Activated naive CD8-positive, alpha-beta T cell treated with anti-CD3 and anti-CD28 coated beads, Interleukin-2, amount 10 ng/mL, durations not matched to agents 7 days and 5 days (primary cell): ENCODE results near the gene CNOT6. TPM values are rescaled to one million over a fixed set of nuclear protein-coding genes. Genes with fewer than 3 reads are reported as not detected.
"Not testable (repeated sequence)": the region's sequence is repeated elsewhere in the genome, so short reads cannot be mapped to it uniquely, and the experiment has no call there.

Experiments
- ATAC-seq: fragments of 150-1000 bp; cut with Tn5 transposase; one replicate; pipeline ENCODE4 v1.10.0; 2021; ENCODE audit warnings: low read depth, moderate library complexity
- POLR2A ChIA-PET: fragments of 350-600 bp; sonication (Branson Sonifier 250); formaldehyde crosslinking; loops from one replicate; lab custom pipeline; 2021; ENCODE audit warnings: antibody characterized with exemption; lab: Charles Lee
- DNase-seq: peaks from one replicate; pipeline ENCODE4 v3.0.0; 2021
- H3K27ac Mint-ChIP-seq: one replicate; pipeline ENCODE4 v1.8.0; 2022; ENCODE audit warnings: mild to moderate bottlenecking, mixed read lengths
- H3K27me3 Mint-ChIP-seq: one replicate; pipeline ENCODE4 v1.8.0; 2022; ENCODE audit warnings: mild to moderate bottlenecking, moderate library complexity, mixed read lengths
- H3K36me3 Mint-ChIP-seq: one replicate; pipeline ENCODE4 v1.8.0; 2021; ENCODE audit warnings: mild to moderate bottlenecking, mixed read lengths
- H3K4me1 Mint-ChIP-seq: one replicate; pipeline ENCODE4 v1.8.0; 2021; ENCODE audit warnings: mixed read lengths
- H3K4me3 Mint-ChIP-seq: one replicate; pipeline ENCODE4 v1.8.0; 2022; ENCODE audit warnings: mild to moderate bottlenecking, moderate library complexity, mixed read lengths
- H3K9me3 Mint-ChIP-seq: one replicate; pipeline ENCODE4 v1.8.0; 2021; ENCODE audit warnings: mixed read lengths
- total RNA-seq, 2 experiments: library from RNA; stranded (reverse); gene quantifications; one replicate each; pipeline ENCODE4 v1.2.3, GENCODE V29; 2021

The CNOT6 gene
- 10 to 100 TPM; 37.5 to 43.3 TPM for total RNA-seq

DNA sequence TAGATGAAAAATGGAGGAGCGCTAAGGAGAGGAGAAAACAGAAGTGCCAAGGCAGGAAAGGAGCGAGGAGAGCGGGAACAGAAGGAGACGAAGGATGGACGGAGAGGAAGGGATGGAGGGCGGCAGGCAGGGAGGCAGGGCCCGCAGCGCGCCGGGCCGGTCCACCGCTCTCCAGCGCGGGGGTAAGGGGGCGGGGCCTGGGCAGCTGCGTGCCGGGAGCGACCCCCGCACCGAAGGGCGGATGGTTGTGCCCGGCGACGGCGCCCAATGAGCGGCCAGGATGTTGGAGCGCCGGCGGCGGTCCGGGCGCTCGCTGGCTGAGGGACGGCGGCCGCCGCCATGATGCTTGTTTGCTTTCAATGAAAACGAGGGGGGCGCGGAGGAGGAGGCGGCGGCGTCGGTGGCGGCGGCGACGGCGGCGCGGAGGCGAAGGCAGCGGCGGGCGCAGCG is at the start of gene CNOT6:
TSS of gene CNOT6 (plus strand) at position 320 of the 450 bp plus-strand sequence. CDS start 34,898 bp downstream, outside the sequence.
- H3K9me3 Mint-ChIP-seq = no peaks in the 10 kb centered on the region
- H3K27me3 Mint-ChIP-seq = no peaks in the 10 kb centered on the region
- H3K4me3 Mint-ChIP-seq = peak within 1 kb of the TSS; percentile 86
- POLR2A ChIA-PET = no interaction called here
- DNase-seq = peak; percentile 99
- peaks cover 14% of the 10 kb centered on the region for H3K36me3 Mint-ChIP-seq
- peak within 1 kb of the TSS; percentile 97 for H3K27ac Mint-ChIP-seq
- ATAC-seq = peak; percentile 90
- H3K4me1 Mint-ChIP-seq = peaks cover 32% of the 10 kb centered on the region

DNA sequence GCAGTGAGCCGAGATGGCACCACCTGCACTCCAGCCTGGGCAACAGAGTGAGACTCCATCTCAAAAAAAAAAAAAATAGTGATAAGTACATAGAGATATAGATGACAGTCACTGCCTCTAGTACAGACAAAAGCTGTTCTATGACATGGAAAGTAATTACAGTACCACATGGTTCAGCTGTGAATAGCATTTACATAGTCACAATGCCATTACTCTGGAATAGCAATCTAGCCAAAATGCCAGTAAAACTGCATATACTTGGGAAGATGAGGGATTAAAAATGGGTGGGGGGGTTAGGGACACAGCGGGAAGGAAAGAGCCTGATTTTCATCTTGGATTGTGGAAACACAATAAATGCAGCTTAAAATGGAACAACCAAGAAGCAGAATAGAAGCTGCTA is 39.4 kb upstream of the CNOT6 start:
- Mint-ChIP-seq H3K27ac (no peak overlapping the region), H3K9me3 (peaks cover 1% of the 10 kb centered on the region), H3K27me3 (peaks cover 21% of the 10 kb centered on the region), H3K36me3 (no peaks in the 10 kb centered on the region), H3K4me3 (no peak overlapping the region), H3K4me1 (no peaks in the 10 kb centered on the region)
- POLR2A ChIA-PET = no interaction called here
- DNase-seq (no peak), ATAC-seq (no peak)

DNA sequence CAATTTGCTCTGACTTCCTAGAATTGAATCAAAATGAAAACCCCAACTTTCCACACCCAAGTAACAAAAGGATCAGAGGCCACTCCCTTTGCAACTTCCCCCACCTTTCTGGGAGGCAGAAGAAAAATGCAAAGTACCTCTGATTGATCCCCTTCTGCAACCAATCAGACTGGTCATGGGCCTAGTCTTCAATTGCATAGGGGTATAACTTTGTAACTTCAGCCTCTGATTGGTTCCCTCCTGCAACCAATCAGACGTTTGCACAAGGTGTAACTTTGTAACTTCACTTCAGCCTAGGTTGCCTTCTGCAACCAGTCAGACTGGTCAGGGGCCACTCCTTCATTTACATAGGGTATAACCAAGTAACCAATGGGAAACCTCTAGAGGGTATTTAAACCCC is 38.3 kb upstream of the CNOT6 start:
- Mint-ChIP-seq H3K9me3 (peaks cover 1% of the 10 kb centered on the region), H3K4me1 (no peaks in the 10 kb centered on the region), H3K27ac (no peak overlapping the region), H3K27me3 (peaks cover 10% of the 10 kb centered on the region), H3K4me3 (no peak overlapping the region), H3K36me3 (no peaks in the 10 kb centered on the region)
- ATAC-seq (no peak), DNase-seq (no peak)
- POLR2A ChIA-PET = no interaction called here

DNA sequence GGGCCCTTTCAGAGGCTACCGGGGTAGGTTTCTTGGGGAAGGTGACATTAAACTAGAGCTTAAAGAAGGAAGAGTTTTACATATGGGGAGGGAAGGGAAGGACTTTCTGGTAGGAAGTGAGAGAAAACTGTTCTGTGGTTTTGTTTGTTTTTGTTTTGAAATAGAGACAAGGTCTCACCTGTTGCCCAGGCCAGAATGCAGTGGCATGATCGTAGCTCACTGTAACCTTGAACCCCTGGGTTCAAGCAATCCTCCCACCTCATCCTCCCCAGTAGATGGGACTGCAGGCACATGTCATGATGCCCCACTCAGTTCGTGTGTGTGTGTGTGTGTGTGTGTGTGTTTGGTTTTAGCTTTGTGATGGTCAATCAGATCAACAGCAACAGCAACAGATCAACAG is 37.4 kb upstream of the CNOT6 start:
- peaks cover 6% of the 10 kb centered on the region for H3K27me3 Mint-ChIP-seq
- no peak overlapping the region for H3K4me3 Mint-ChIP-seq
- no peaks in the 10 kb centered on the region for H3K4me1 Mint-ChIP-seq
- no peak overlapping the region for H3K27ac Mint-ChIP-seq
- POLR2A ChIA-PET = interaction anchor here (0.6 kb wide), 1 partner anchor 9 kb away, joined by 3 read pairs; no protein-coding TSS in a partner anchor
- H3K36me3 Mint-ChIP-seq = no peaks in the 10 kb centered on the region
- ATAC-seq = no peak
- H3K9me3 Mint-ChIP-seq = peaks cover 1% of the 10 kb centered on the region
- no peak for DNase-seq

DNA sequence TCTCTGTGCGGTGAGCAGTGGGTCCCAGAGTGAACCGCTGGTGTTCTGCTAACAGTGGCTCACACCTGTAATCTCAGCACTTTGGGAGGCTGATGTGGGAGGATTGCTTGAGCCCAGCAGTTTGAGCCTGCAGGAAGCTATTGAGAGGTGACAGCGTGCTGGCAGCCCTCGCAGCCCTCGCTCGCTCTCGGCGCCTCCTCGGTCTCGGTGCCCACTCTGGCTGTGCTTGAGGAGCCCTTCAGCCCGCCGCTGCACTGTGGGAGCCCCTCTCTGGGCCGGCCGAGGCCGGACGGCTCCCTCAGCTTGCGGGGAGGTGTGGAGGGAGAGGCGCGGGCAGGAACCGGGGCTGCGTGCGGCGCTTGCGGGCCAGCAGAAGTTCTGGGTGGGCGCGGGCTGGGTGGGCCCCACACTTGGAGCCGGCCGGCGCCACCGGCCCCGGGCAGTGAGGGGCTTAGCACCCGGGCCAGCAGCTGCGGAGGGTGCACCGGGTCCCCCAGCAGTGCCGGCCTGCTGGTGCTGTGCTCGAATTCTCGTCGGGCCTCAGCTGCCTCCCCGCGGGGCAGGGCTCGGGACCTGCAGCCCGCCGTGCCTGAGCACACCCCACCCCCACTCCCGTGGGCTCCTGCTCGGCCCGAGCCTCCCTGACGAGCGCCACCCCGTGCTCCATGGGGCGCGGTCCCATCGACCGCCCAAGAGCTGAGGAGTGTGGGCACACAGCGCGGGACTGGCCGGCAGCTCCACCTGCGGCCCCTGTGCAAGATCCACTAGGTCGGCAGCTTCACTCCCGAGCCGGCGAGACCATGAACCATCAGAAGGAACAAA is 35.1 kb upstream of the CNOT6 start:
- DNase-seq, H3K27me3 Mint-ChIP-seq, POLR2A ChIA-PET, H3K36me3 Mint-ChIP-seq, H3K4me3 Mint-ChIP-seq, H3K9me3 Mint-ChIP-seq, H3K4me1 Mint-ChIP-seq, H3K27ac Mint-ChIP-seq, ATAC-seq: not testable (repeated sequence)

DNA sequence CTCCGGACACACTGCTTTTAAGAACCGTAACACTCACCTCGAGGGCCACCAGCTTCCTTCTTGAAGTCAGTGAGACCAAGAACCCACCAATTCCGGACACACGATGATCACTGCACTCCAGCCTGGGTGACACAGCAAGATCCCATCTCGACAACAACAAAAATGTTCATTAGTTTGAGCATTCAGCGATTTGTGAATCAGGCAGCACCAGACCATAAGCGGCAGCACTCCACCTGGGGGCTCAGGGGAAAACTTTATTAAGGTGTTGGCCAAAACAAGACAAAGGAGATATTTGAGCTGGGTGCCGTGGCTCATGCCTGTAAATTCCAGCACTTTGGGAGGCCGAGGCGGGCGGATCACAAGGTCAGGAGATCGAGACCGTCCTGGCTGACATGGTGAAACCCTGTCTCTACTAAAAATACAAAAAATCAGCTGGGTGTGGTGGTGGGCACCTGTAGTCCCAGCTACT is 34.5 kb upstream of the CNOT6 start:
- H3K9me3 Mint-ChIP-seq, ATAC-seq, H3K27me3 Mint-ChIP-seq, H3K27ac Mint-ChIP-seq, DNase-seq, H3K4me1 Mint-ChIP-seq, H3K36me3 Mint-ChIP-seq, H3K4me3 Mint-ChIP-seq, POLR2A ChIA-PET: not testable (repeated sequence)

DNA sequence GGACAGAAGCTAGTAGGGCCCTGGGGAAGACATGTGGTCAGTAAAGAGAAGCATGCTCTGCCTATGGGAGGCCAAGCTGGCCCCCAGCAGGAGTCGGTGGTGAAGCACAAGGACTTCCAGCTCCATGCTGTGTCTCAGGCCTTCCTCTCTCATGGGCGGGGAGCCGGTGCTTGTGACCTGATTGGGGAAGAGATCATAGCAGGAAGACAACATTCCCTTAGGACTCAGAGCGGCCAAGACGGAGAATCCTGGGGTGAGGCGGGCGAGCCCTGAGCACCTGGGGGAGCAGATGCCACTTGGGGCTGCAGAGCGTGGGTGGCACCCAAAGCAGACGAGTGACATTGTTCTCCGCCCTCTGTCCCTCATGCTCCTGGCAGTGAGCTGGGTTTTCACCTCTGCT is 33.3 kb upstream of the CNOT6 start:
- POLR2A ChIA-PET = no interaction called here
- no peaks in the 10 kb centered on the region for H3K36me3 Mint-ChIP-seq
- ATAC-seq = no peak

DNA sequence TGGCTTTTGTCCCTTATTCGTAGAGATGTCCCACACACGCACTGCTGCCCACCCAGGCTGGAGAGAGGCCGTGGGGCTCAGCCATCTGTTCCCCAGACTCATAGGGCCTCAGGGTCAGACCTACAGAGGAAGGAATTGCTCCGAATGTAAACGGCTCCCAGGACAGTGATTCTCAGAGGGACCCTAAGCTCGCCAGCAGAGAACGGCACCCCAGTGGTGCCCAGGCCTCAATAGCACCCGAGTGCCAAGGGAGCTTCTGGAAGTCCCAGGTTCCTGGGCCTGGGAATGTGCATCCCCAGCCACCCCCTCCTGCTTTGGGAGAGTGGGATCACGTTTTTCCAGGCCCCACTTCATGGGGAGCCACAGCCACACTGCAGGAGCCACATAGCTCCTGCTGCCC is 32.9 kb upstream of the CNOT6 start:
- ATAC-seq = no peak

More for the DNA sequence above, 33.3 kb upstream of the CNOT6 start:
- H3K4me3 Mint-ChIP-seq = no peak overlapping the region
- H3K4me1 Mint-ChIP-seq = no peaks in the 10 kb centered on the region
- H3K27me3 Mint-ChIP-seq = no peaks in the 10 kb centered on the region
- H3K27ac Mint-ChIP-seq = no peak overlapping the region
- no peaks in the 10 kb centered on the region for H3K9me3 Mint-ChIP-seq
- DNase-seq = no peak

DNA sequence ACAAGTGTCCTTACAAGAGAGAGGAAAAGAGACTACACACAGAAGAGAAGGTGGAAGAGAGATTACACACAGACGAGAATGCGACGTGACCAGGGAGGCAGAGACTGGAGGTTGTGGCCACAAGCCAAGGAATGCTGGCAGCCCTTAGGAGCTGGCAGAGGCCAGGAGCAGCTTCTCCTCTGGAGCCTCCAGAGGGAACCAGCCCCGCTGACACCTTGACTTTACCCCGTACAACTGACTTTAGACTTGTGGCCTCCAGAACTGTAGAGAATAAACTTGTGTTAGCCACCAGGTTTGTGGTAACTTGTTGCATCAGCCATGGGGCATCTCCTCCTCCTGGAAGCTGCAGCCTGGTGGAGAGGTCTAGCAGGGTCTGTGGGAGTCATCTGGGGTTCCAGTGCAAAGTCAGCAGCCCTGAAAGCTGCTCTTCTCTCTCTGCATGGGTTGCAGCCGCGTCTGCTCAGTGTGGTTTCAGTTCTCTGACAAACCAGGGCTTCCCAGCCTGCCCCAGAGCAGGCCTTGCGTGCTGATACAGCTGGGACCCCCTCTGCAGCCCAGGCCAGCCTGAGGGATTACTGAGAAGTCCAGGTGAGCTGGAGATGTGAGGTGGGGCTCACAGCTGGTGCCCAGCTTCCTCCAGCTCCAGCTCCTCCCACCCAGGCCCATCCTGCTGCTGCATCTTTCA is 30.8 kb upstream of the CNOT6 start:
- Mint-ChIP-seq H3K36me3 (no peaks in the 10 kb centered on the region), H3K4me3 (no peak overlapping the region), H3K27ac (no peak overlapping the region), H3K27me3 (no peaks in the 10 kb centered on the region), H3K9me3 (no peaks in the 10 kb centered on the region), H3K4me1 (no peaks in the 10 kb centered on the region)
- ATAC-seq = no peak
- POLR2A ChIA-PET = no interaction called here
- DNase-seq = no peak

More for the DNA sequence above, 32.9 kb upstream of the CNOT6 start:
- Mint-ChIP-seq H3K36me3 (no peaks in the 10 kb centered on the region), H3K4me3 (no peak overlapping the region), H3K4me1 (no peaks in the 10 kb centered on the region), H3K27me3 (no peaks in the 10 kb centered on the region), H3K27ac (no peak overlapping the region), H3K9me3 (no peaks in the 10 kb centered on the region)
- POLR2A ChIA-PET = no interaction called here
- DNase-seq = no peak

DNA sequence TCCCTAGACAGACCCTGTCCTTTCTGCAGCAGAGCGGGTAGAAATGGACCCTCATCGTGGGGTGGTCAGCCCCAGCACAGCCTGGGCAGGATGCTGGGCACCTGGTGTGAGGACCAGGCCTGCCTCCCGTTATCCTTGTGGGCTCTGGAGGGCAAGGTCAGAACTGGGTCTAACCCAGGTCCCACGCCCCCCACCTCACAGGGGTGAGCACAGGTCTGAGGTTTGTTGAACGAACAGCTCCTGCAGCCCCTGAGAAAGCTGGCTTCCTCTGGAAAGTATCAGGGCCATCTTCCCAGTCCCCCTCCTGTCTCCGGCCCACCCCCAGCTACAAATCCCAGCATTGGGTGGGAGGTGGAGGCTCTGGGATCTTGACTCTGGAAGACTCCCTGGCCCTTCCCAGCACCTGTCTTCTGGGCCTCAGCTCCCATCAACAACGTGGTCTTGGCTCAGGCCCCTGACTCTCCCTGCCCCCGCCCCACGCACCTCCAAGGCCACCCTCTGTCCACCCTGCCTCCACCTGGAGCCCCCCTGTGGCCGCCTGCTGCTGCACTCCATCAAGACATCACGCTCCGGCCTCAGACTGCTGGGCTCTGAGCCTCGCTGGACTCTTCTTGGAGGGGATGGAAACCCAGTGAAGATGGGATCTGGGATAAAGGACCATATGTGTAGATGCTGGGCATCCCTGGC is 30.1 kb upstream of the CNOT6 start:
- POLR2A ChIA-PET = no interaction called here
- Mint-ChIP-seq H3K4me1 (no peaks in the 10 kb centered on the region), H3K9me3 (no peaks in the 10 kb centered on the region), H3K27ac (no peak overlapping the region), H3K36me3 (no peaks in the 10 kb centered on the region), H3K27me3 (no peaks in the 10 kb centered on the region), H3K4me3 (no peak overlapping the region)
- no peak for ATAC-seq
- no peak for DNase-seq

DNA sequence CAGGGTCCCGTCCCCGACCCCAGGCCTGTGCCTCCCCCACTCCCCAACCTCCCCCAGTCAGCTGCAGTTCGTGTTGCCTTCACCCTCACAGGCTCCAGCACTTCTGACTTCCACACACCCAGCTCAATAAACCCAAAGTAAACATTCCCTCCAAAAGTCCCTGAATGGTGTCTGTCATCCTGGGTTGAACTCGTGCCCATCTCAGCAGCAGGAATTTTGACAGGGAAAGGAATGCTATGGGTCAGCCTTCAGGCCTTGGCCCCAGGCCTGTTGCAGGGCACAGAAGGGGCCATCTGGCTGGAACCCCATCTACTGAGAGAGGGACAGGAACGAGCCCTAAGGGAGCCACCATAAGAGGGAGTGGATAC is 29.6 kb upstream of the CNOT6 start:
- no peak overlapping the region for H3K4me3 Mint-ChIP-seq
- H3K36me3 Mint-ChIP-seq = no peaks in the 10 kb centered on the region
- H3K4me1 Mint-ChIP-seq = no peaks in the 10 kb centered on the region
- no peak for DNase-seq
- no peaks in the 10 kb centered on the region for H3K27me3 Mint-ChIP-seq
- POLR2A ChIA-PET = no interaction called here
- no peak overlapping the region for H3K27ac Mint-ChIP-seq
- ATAC-seq = no peak
- H3K9me3 Mint-ChIP-seq = no peaks in the 10 kb centered on the region

DNA sequence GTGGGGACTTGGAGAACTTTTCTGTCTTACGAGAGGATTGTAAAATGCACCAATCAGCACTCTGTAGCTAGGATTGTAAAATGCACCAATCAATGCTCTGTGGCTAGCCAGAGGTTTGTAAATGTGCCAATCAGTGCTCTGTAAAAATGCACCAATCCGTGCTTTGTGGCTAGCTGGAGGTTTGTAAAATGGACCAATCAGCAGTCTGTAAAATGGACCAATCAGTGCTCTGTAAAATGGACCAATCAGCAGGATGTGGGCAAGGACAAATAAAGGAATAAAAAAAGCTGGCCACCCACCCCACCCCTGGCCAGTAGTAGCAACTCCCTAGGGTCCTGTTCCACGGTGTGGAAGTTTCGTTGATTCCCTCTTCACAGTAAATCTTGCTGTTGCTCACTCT is 29.1 kb upstream of the CNOT6 start:
- ATAC-seq, DNase-seq, H3K9me3 Mint-ChIP-seq, H3K36me3 Mint-ChIP-seq, H3K4me1 Mint-ChIP-seq, H3K4me3 Mint-ChIP-seq, H3K27ac Mint-ChIP-seq, POLR2A ChIA-PET, H3K27me3 Mint-ChIP-seq: not testable (repeated sequence)

DNA sequence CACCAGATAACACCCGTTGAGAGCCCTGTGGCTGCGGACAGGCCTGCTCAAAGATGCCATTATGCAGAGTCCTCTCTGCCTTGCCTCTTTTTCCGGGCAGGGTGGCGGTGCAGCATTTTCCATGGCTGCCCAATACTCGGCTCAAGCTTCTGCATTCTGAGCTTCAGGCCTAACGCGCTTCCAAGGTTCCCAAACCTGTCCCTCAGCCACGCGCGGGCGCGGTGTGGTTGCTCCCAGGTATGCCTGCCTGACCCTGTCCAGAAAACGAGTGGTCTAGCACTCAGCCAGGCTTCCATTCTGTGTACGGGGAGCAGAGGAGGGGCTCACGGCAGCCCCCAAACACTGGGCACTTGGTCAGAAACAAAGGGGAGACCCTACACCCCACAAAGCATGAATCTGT is 27.9 kb upstream of the CNOT6 start:
- H3K36me3 Mint-ChIP-seq = no peaks in the 10 kb centered on the region
- H3K4me3 Mint-ChIP-seq = no peak overlapping the region
- DNase-seq = no peak
- peaks cover 6% of the 10 kb centered on the region for H3K4me1 Mint-ChIP-seq
- no peak for ATAC-seq
- POLR2A ChIA-PET = interaction anchor here (0.6 kb wide), 1 partner anchor 9 kb away, joined by 3 read pairs; no protein-coding TSS in a partner anchor
- no peaks in the 10 kb centered on the region for H3K9me3 Mint-ChIP-seq
- H3K27ac Mint-ChIP-seq = no peak overlapping the region
- peaks cover 12% of the 10 kb centered on the region for H3K27me3 Mint-ChIP-seq
